GM18870 (cell line): ENCODE results near the gene TNS3.
"Not testable (repeated sequence)": the region's sequence is repeated elsewhere in the genome, so short reads cannot be mapped to it uniquely, and the experiment has no call there.

Experiments used
- ATAC-seq: cut with Tn5 transposase; IDR thresholded peaks from one replicate; pipeline ENCODE4 v1.9.1; 2021; ENCODE audit warnings: moderate library complexity; ENCODE audit not compliant: unreplicated experiment

The TNS3 gene

DNA sequence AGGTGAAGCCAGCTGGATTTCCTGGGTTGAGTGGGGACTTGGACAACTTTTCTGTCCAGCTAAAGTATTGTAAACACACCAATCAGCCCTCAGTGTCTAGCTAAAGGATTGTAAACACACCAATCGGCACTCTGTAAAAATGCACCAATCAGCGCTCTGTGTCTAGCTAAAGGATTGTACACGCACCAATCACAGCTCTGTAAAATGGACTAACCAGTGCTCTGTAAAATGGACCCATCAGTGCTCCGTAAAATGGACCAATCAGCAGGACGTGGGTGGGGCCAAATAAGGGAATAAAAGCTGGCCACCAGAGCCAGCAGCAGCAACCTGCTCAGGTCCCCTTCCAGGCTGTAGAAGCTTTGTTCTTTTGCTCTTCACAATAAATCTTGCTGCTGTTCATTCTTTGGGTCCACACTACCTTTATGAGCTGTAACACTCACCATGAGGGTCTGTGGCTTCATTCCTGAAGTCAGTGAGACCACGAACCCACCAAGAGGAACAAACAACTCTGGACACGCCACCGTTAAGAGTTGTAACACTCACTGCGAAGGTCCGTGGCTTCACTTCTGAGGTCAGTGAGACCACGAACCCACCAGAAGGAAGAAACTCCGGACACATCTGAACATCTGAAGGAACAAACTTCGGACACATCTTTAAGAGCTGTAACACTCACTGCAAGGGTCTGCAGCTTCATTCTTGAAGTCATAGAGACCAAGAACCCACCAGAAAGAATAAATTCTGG, 21.8 kb upstream of the TNS3 start:
- not testable (repeated sequence) for ATAC-seq

DNA sequence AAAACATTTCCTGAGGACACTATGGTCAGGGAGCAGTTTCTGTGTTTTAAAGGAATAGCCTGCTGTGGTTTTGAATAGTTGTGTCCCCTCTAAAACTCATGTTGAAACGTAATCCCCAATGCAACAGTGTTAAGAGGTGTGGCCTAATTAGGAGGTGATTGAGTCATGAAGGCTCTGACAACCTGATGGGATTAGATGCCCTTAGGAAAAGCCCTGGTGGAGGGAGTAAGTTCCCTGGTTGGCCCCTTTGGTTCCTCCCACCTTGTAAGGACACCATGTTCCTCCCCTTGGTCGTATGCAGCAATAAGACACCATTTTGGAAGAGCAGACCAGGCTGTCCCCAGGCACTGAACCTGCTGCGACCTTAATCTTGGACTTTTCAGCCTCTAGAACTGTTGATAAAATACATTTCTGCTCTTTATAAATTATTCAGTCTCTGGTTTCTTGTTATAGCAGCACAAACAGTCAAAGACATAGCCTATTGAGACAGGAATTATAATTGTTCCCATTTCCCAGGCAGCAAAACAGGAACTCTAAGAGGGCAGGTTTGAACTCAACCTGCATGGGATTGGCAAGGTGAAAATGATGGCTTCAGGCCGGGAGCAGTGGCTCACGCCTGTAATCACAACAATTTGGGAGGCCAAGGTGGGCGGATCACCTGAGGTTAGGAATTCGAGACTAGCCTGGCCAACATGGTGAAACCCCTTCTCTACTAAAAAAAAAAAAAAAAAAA, 20.5 kb upstream of the TNS3 start:
- ATAC-seq, result no peak

DNA sequence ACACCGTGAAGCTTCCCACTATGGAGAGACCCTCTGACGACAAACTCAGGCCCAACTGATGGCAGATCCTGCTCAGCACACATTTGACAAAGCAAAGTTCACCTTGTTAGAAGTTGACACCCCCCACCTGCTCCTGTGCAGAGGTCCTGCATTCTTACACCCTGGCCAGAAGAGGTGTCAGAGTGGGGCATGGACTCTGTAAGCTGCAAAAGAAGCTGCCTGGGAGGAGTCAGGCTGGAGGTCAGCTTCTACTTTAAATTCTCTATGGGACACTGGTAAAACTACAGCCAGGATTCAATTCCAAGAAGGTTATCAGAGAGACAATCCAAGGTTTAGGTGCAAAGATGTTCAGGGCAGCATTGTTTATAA, 20.0 kb upstream of the TNS3 start:
- ATAC-seq, result no peak

DNA sequence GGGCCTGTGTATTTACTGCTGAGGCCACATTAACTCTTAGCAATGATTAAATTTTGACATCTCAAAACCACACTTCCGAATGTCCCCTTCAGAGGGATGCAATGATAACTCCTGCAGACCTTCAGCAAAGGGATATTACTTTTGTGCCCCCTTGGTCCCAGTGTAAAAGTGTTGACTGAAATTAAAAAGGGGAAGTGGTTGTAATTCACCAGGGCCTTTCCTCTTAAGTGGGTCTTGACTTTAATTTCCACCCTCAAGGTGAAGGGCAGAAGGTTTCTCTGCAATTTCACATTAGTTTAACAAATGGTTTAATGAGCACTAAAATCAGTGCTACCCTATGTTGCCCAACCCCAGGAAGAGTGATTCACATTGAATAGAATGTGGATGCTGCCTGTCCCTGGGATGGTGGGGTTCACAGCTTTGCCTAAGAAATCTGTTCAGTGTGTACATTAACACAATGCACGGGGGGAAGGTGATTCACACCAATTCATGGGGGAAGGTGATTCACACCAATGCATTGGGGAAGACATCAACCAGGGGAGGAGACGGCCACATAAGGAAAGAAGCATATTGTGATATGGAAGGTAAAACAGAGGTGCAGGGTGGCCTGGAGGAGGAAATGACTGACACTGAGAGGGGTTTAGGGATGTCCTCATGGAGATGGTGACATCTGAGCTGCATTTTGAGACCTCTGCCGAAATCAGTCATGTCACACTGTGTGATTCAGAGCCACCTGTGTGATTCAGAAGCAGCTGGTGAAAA, 19.4 kb upstream of the TNS3 start:
- no peak for ATAC-seq

DNA sequence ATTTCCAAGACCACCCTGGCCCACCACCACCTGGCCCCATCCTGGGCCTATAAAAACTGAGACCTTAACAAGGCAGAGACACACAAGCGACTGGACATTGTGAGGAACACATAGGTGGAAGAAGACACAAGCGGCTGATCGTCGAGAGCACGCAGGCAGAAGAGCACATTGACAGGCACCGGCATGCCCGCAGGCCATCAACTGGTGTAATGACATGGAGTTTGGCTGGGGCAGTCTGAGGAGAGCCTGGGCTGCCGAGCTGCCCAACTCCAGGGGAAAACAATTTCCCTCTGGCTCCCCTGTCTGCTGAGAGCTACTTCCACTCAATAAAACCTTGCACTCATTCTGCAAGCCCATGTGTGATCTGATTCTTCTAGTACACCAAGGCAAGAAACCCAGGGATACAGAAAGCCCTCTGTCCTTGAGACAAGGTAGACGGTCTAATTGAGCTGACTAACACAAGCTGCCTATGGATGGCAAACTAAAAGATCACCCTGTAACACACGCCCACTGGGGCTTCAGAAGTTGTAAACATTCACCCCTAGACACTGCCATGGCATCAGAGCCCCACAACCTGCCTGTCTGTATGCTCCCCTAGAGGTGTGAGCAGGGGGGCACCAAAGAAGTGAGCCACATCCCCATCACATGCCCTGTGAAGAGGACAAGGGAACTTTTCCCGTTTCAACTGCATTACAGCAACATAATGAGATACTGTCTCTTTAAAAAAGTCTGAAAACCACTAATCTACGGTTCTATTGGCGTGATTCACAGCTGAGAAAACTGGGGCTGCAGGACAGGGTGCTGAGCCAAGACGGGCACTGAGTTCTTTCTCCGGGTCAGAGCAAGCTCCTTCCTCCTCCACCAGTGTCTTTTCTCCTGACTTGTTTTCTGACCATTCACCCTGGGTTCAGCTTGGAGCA, 18.5 kb upstream of the TNS3 start:
- no peak for ATAC-seq

DNA sequence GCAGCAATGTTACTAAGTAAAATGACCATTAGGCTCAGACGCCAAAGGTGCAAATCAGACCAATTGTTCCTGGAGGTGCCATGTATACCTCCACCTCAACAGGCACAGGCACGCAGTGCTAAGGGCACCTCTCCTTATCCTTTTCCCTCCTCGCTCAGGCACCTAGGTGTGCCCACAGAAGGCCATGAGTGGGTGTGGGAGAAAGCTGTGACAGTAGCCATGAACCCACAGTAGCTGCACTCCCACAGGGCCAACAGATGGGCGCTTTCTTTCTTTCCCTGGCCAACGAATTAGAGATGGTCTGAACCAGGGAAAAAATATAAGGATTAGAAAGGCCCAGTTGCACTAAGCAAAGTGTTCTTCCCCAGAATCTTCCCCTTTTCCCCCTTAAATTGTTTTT, 15.5 kb upstream of the TNS3 start:
- ATAC-seq, result no peak

DNA sequence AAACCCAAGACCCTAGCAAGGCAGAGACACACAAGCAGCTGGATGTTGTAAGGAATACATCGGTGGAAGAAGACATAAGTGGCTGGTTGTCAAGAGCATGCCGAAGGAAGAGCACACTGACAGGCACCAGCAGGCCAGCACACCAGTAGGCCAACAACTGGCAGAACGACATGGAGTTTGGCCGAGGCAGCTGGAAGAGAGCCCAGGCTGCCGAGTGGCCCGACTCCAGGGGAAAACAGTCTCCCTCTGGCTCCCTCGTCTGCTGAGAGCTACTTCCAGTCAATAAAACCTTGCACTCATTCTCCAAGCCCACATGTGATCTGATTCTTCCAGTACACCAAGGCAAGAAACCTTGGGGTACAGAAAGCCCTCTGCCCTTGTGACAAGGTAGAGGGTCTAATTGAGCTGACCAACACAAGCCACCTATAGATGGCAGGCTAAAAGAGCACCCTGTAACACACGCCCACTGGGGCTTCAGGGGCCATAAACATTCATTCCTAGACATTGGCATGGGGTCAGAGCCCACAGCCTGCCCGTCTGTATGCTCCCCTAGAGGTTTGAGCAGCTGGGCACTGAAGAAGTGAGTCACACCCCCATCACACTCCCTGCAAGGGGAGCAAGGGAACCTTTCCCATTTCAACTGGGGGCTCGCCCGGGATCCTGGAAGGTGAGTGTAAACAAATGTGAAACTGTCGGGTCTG, 14.7 kb upstream of the TNS3 start:
- no peak for ATAC-seq

DNA sequence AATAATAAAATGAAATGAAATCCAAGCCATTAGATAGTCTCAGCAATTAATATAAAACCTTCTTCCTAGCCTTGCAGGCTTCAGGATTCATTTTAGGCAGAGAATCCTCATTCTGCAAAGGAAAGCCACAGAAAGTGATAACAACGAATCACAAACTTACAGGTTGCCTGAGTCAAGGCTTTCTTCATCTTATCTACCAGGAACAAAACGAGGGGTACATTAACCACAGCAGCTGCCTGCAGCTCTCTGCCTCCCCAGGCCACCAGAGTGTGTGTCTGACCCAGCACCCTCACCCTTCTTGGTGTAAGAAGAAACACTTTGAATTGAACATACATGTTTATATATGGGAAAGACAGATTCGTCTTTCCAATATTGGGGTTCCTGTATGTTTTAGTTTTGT, 12.5 kb upstream of the TNS3 start:
- no peak for ATAC-seq

DNA sequence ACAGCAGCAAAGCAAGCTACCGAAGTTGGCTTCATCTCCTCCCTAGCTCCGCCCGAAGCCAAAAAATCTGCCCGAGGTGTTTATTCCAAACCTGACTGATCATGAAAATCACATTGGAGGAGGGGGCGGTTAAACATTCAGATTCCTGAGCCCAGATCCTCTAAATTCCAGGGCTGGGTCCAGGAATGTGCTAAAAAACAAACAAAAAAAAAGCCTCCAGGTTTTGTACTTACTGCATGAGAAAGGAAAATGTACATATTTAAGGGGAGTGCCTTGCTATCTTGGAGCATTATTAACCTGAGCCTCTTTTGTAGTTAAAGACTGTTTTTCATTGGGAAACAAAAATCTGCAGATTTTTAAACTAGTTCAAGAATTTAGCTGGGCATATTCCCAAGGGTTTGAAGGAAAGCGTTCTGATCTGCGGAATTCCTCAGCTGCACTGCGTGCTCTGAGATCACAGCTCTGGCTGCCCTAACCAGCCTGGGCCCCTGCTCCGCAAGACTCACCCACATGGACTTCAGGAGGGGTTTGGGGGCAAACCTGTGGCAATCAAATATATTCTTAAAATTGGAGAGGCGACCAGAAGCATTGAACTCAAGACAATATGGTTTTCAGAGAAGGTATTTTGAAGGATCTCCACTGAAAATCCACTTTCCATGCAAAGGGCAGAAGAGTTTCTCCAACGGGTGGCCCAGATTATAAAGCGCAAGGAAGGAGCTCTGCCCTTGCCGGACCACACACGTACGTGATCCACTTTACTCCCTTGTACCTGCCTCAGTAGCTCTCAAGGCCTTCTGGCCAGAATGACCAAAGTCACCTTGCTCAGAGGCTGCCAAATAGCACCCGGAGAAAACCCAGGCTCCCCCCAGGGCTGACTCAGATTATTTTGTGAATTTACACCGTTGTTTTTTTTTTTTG, 10.0 kb upstream of the TNS3 start:
- no peak for ATAC-seq

DNA sequence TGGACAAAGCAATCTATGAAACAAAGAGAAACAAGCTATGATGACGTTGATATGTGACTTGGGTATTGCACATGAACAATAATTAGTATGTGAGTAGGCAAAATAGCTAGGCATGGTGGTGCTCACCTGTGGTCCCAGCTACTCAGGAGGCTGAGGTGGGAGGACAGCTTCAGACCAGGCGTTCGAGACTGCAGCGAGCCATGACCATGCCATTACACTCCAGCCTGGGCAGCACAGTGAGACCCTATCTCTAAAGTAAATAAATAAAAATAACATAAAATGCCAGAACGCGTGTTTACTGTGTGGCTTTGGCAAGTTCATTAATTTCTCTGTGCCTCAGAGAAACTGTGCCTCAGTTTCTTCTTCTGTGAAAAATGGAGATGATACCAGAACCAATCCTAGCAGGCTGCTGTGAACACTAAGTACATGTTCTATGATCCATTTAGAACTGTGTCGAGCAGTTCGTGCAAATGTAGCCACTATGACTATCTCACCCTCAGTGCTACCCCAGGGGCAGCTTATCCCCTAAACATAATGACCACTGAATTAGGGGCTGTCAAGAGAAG, 9.3 kb upstream of the TNS3 start:
- ATAC-seq, result no peak

DNA sequence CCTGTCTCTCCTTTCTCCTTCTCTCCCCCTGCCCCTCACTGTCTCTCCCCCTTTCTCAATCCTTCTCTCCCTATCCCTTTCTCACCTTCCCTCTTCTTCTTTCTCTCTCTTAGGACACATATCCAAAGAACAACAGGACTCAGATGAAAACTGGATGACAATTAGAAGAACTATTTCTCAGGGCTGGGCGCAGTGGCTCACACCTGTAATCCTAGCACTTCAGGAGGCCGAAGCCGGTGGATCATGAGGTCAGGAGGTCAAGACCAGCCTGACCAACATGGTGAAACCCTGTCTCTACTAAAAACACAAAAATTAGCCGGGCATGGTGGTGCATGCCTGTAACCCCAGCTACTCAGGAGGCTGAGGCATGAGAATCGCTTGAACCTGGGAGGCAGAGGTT, 8.3 kb upstream of the TNS3 start:
- ATAC-seq, result not testable (repeated sequence)

DNA sequence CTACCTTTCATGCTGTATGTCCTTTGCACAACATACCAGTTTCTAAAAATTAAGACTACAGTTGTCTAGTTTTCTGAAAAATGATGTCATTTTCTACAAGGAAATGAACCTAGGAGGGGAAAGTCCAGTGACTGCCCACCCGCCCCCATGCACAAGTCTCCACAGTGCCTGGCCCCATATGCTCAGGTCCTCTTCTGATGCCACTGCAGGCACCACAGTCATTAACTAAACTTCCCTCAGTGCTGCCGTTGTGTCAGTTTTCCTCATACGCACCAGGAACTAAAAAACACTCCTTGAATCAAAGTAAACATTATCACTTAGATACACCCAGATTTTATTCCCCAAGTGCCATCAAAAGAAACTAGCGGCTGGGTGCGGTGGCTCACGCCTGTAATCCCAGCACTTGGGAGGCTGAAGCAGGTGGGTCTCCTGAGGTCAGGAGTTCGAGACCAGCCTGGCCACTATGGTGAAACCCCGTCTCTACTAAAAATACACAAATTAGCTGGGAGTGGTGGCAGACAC, 6.9 kb upstream of the TNS3 start:
- no peak for ATAC-seq

DNA sequence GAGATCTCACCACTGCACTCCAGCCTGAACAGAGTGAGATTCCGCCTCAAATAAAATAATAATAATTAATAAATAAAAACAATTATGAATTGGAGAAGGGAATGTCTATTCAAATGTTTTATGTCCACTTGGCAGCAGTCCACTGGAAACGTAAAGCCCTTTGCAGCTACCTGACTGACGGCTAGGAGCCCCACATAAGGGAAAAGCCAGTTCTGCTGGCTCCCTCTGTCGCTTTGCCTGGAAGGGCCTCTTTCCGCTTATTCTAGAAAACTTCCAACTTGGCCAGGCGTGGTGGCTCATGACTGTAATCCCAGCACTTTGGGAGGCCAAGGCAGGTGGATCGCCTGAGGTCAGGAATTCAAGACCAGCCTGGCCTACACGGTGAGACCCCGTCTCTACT, 6.1 kb upstream of the TNS3 start:
- ATAC-seq, result no peak

DNA sequence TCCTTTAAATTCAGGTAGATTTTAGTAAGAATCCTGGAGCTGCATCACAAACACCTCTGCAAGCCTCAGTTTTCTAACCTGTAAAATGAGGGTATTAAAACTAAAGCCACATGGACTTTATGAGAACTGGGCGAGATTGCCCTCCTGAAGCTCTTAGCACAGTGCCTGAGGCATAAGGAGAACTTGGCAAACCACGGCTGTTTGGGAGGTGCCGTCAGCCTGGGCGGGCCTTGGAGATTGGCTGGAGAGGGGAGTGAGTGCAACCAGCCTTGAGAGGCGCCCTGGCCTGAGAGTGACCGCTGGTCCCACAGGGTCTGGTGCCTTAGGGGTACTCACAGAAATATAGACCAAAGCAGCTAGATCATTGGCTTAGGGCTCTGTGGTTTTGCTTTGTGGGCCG, 5.4 kb upstream of the TNS3 start:
- no peak for ATAC-seq

DNA sequence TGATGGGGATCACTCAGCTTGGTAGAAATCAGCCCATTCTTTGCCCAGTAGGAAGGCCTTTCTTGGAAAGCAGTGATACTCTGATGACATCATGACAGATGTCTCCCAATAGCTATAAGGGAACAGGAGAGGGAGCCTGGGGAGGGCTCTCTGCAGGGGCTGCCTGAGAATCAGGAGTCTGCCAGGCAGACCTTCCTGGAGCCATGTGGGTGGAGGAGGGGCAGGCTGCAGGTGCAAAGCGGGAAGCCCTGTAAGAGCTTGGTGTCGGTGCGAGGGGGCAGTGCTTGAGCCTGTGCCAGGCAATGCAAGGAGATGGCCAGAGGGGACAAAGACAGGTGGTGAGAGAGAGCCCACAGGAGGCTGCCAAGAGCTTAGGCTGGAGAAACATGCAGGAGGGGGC, 5.0 kb upstream of the TNS3 start:
- no peak for ATAC-seq

DNA sequence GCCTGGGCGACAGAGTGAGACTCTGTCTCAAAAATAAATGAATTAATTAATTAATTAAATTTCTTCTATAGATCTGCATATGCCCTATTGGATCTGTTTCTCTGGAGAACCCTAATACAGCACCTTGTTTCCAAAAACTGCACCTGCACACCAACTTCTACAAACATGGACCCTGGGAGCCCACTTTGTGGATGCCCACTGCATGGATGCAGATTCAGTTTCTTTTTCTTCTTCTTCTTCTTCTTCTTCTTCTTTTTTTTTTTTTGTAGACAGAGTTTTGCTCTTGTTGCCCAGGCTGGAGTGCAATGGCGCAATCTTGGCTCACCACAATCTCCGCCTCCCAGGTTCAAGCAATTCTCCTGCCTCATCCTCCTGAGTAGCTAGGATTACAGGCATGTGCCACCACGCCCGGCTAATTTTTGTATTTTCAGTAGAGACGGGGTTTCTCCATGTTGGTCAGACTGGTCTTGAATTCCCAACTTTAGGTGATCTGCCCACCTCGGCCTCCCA, 4.3 kb upstream of the TNS3 start:
- ATAC-seq, result not testable (repeated sequence)

DNA sequence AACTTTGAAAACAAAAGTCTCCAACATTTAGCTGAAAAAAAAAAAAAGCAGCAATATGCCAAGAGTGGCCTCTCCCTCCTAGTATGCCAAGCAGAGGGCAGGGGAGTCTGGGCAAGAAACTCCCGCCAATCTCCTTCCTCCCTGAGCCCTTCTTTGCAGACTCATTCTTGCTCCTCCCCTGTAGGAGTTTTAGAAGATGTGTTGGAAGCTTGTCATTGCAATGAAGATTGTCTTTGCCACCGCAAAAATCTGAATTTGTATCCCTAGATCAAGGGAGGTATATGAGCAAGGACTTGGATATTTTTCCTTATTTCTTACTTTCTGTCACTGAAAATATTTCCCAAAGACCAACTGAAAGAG, 2.6 kb upstream of the TNS3 start:
- ATAC-seq, result no peak

DNA sequence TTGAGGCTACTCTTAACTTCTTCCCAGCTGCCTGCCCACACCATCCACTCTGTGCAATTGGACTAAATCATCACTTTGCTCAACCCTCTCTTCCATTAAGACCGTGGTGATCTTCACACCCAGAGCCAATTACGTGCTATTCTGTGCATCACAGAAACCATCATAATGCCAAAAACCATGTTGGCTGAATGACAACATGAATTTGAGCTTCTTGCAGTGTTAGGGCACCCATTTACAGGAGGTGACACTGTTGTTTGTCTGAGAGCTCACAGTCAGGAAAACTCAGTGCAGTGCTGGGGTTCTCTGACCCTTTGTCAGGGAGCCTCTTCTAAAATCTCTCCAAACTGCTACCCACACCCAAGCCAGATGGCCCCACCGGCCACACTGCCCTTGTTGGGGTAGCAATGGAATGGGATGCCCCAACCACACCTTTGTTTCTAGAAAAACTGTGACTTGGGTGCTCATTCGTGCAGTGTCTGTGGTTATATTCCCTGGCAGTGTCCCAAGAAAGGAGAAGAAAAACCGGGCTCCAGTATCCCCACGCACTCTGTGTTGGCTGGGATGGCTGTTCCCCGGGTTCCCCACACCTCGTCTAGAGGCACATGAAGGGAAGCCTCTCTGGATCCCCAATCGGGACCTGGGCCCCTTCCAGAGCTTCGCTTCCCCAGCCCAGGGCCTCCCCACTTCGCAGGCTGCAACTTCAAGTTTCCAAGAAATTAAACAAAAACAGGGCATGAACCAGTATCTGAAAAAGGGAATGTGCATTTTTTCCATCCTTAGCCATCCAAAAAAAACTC, 2.0 kb upstream of the TNS3 start:
- no peak for ATAC-seq
